HG03432 (cell line): Measurements from ENCODE around the gene NANS.
"Not testable (repeated sequence)": the region's sequence is repeated elsewhere in the genome, so short reads cannot be mapped to it uniquely, and the experiment has no call there.

Experiments used
- ATAC-seq: cut with Tn5 transposase; IDR thresholded peaks from one replicate; pipeline ENCODE4 v1.9.1; 2021; ENCODE audit warnings: mild to moderate bottlenecking, moderate library complexity; ENCODE audit not compliant: unreplicated experiment

Gene NANS

GRCh38 chr9:98099346-98099745 lies 42.8 kb downstream of the NANS start:
- no peak for ATAC-seq

GRCh38 chr9:98099898-98100297 lies 43.4 kb downstream of the NANS start:
- no peak for ATAC-seq

GRCh38 chr9:98100456-98100855 lies 43.9 kb downstream of the NANS start:
- ATAC-seq = no peak

GRCh38 chr9:98101416-98101815 lies 44.9 kb downstream of the NANS start:
- ATAC-seq = no peak

- ATAC-seq = peak; percentile 98
Measured at GRCh38 chr9:98101868-98102273, 45.3 kb downstream of the NANS start.

GRCh38 chr9:98104445-98104881 lies 47.9 kb downstream of the NANS start:
- no peak for ATAC-seq

GRCh38 chr9:98105006-98105405 lies 48.5 kb downstream of the NANS start:
- no peak for ATAC-seq

- ATAC-seq = peak; percentile 27
Measured at GRCh38 chr9:98107926-98108325, 51.4 kb downstream of the NANS start.

GRCh38 chr9:98108531-98109031 lies 52.0 kb downstream of the NANS start:
- ATAC-seq = peak; percentile 82

GRCh38 chr9:98109052-98109451 lies 52.5 kb downstream of the NANS start:
- ATAC-seq = no peak

GRCh38 chr9:98117097-98117496 lies 60.6 kb downstream of the NANS start:
- ATAC-seq = not testable (repeated sequence)

GRCh38 chr9:98117984-98118639 lies 61.6 kb downstream of the NANS start:
- ATAC-seq = peak; percentile 52

GRCh38 chr9:98118640-98119601 lies 62.4 kb downstream of the NANS start, which contains the start of gene TRIM14:
TRIM14 (minus strand) TSS chr9:98119222; CDS start chr9:98119188, 34 bp downstream.
- peak; percentile 74 for ATAC-seq

GRCh38 chr9:98120476-98120875 lies 63.9 kb downstream of the NANS start:
- ATAC-seq = no peak

- ATAC-seq = no peak
Measured at GRCh38 chr9:98121058-98121457, 64.5 kb downstream of the NANS start.

- ATAC-seq = not testable (repeated sequence)
Measured at GRCh38 chr9:98124091-98124490, 67.6 kb downstream of the NANS start.

GRCh38 chr9:98124637-98125426 lies 68.3 kb downstream of the NANS start:
- no peak for ATAC-seq

- ATAC-seq = no peak
Measured at GRCh38 chr9:98127226-98127625, 70.7 kb downstream of the NANS start.

GRCh38 chr9:98128316-98128715 lies 71.8 kb downstream of the NANS start:
- ATAC-seq = no peak

GRCh38 chr9:98129451-98129881 lies 72.9 kb downstream of the NANS start:
- peak; percentile 82 for ATAC-seq

GRCh38 chr9:98130060-98130459 lies 73.5 kb downstream of the NANS start:
- ATAC-seq = not testable (repeated sequence)
